DMS153 (cell line): Measurements from ENCODE around the gene WDR48.

Source experiments
- DNase-seq: peaks from one replicate; lab custom pipeline; 2025; lab: John Stamatoyannopoulos, UW

The WDR48 gene

DNA sequence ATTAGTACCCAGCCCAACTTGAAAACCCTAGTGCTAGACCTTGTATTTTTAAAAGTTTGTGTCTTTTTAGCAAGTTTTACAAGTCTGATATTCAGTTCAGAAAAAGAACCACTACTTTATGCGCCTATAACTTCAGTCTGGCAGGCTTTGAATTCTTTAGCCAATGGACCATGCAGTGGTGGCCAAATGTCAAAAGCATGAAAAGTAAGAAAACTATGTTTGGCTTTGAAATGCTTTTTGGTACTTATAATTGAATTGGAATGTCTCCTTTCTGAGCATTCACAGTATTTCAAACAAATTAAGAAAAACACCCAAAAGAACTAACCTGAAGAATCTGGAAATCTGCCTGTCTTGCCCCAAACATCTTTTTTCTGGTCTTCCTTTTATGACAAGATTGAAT is 12.8 kb downstream of the WDR48 start:
- DNase-seq: no peak

- DNase-seq: no peak
Observed at GRCh38 chr3:39065197-39065596, 13.4 kb downstream of the WDR48 start.

DNA sequence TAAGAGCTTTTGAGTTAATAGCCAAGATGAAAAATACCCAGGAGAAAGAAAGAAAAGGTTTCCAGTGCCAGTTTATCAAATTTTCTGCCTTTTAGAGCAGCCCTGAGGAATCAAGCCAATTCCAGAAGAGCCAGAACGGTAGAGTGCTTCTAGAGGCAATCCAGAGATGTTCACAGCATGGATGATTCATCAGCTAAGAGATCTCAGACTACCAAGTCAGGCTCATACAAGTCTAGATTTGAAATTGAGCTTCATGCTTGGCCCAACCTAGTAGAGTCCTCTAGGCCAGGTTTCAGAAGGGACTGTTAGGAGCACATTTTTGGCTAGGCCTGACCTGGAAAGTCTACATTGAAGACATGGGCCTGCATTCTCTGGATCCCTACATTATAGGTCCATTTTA is 15.5 kb downstream of the WDR48 start:
- no peak for DNase-seq

DNA sequence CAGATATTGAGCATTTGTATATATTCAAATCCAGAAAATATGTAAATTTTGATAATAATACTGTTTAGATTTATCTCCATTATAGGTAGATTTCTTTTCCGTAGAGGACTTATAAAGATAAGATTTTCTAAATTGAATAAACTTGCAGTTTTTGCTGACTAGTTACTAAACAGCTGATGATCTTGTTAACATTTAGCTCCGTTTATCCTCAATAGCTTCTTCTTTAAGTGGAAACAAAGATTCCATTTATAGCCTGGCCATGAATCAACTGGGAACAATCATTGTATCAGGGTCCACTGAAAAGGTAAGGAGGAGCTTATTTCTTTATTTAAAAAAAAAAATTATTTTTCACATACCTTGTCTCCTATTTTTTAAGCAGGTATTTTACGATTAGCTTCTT is 16.7 kb downstream of the WDR48 start:
- DNase-seq: no peak

- DNase-seq: no peak
Observed at GRCh38 chr3:39075910-39076309, 24.1 kb downstream of the WDR48 start.

- DNase-seq: no peak
Observed at GRCh38 chr3:39079530-39079929, 27.7 kb downstream of the WDR48 start.

- DNase-seq: no peak
Observed at GRCh38 chr3:39080026-39080425, 28.2 kb downstream of the WDR48 start.

- DNase-seq: no peak
Observed at GRCh38 chr3:39082666-39083313, 31.0 kb downstream of the WDR48 start.

- no peak for DNase-seq
Observed at GRCh38 chr3:39086144-39086543, 34.3 kb downstream of the WDR48 start.

DNA sequence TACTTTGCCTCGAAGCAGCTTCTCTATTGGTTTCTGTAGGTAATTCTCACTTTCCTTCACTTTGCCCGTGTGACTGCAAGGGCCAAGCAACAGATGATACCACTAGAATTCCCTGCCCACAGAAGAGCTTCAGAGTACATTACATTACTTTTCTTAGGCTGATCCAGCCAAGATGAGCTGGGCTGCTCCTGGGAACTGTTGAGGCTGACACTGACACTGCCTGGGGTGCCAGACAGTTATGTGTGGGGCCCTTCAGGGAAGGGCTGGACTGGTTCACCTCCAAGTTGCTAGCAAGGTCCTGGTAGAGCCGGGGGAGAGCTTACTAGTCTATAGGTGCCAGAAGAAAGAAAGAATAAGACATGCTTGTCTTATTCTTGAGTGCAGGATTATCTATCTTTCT is 36.6 kb downstream of the WDR48 start:
- no peak for DNase-seq

- DNase-seq: no peak
Observed at GRCh38 chr3:39088889-39089288, 37.1 kb downstream of the WDR48 start.

- DNase-seq: no peak
Observed at GRCh38 chr3:39090922-39091321, 39.1 kb downstream of the WDR48 start.

DNA sequence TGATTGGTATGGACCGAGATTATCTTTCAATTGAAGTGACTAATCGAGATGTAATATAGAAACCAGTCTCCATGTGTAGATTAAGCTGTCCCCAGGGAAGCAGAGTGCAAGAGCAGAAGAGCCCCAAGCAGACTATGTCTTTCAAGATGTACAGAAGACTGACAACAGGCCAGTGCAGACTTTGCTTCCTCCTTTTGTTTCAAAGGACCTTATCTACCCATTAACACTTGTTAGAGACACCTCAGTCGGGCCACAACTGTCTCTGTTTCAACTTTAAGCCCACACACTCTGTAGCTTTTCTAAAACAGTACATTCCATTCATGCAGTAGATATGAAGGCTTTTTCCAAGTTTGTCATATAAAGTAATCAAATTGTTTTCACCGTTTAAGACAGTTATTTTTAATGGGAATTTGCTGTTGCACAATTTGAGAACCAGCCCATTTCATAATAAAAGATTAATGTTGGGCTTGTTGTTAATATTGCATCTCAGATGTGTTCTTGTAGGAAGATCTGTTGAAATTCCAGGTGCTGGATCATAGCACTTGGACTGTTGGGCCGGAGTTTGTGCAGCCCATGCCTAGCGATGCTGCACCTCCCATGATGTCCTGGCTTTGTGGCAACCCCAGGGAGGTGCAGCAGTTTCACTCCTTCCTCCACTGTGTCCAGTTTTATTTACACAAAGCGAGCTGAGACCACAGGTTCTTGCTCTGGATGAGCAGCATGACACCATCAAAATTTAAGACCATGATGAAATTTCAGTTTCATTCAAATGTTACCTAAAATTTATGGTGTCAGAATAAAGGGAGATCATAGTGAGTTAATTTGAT is 43.2 kb downstream of the WDR48 start:
- no peak for DNase-seq

DNA sequence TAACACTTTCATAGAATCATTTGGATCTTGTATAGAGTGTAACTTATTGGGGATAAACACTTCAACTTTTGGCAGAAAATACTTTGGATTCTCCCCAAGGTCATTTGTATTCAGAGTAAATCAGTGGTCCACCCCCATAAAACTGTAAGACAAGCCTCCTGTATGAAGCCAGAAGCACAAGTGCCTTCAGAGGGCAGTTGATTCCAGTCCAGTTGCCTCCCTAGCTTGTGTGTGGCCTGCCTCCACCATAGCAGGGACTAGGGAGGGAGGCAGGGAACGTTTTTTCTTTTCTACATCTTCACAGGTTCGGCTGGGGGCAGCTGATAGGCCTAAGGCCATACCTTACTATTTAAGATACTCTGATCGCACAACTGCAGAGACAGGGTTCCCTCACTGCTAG is 44.0 kb downstream of the WDR48 start:
- no peak for DNase-seq

GRCh38 chr3:39096775-39097174 is 45.0 kb downstream of the WDR48 start:
- no peak for DNase-seq

DNA sequence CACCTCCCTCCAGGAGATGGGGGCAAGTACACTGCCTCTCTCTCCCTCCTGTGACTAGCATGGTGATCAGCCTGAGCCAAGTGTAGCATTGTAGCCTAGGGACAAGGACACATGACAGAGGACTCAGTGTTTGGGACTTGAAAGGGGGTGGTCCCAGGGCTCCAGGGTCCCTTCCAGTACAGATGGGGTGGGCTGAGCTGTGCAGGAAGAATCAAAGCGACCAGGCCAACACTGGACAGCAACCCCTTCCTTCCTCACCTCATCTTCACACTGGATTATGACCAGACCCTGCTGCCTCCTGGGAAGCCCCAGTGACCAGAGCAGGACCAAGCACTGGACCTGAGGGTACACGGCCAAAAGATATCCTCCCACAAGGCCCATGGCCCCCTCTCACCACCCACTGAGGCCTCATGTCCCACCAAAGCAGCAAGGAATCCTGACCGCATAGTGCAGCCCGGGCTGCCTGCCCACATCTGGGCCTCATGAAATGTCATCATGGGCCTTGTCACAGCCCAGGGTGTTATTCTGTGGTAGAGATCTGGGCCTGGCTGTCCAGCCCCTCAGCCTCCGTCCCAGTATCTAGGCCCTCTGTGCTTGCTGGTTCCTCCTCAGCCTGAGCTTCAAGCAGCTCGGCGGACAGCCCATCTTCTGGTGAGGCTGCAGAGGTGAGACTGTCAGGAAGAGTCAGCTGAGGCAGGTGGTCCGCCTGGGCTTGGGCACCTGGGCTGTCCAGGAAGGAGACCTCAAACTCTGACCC is 46.1 kb downstream of the WDR48 start:
- DNase-seq: no peak

- no peak for DNase-seq
Observed at GRCh38 chr3:39098473-39099000, 46.7 kb downstream of the WDR48 start.

DNA sequence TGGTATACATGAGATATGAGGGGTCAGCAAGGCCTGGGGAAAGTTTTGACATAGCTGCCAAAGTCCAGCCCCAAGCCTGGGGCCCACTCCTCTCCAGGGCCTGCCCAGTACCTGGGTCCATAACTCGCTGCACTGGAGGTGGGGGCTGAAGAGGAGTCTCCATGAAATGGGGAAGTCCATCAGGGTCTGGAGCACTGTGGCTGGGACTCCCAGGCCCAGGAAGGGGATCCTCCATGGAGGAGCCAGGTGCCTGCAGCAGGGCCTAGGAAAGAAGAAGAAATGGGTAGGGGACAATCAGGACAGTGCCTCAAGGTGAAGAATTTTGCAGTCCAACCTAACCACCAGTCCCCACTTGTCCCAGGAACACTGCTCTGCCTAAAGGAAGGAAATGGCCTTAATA is 47.4 kb downstream of the WDR48 start:
- DNase-seq: no peak

DNA sequence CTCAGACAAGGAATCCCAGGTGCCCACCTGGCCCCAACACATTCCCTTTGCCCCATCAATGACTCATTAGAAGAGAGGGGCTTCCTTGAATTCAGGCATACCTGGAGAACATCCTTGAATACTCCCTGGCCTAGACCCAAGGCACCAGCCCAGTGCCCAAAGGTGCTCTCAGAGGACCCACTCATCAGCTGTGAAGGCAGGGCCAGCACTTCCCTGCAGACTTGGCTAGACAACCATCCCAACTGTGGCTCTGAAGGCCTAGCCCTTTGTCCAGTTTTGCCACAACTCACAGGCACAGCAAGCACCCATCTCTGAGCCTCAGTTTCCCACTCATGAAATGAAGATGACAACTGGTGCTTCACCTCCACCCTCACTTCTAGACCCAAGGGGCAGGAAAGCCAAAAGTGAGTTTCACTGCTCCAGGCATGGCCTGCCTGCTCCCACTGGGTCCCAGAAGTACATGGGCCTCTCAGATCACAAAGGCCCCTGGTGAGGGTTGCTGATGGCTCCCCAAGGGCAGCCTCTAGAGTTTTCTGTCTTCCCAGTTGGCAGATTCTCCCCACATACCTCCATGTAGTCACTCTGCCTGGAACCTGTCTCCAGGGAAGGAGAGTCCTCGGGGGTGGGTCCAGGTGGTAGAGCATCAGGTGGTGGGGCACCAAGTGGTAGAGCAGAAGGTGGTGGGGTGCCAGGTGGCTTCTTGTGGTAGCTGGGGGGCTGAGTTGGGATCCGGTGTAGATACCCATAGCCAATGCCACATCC is 48.1 kb downstream of the WDR48 start:
- no peak for DNase-seq

DNA sequence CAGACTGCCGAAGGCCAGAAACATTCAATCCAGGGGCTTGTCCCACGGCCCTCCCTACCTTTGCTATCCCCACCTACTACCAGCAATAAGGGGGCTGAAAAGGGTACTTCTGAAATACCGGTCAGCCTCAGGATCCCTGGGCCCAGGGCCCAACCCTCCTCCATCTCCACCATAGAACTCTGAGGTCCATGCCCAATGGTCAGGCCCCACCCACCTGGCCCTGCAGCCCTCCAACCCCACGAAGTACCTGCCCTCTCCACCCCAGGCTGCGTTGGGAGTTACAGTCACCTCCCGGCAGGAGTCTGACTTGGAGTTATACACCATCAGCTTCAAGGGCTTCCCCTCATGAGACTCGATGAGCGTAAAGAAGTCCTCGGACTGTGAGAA is 48.7 kb downstream of the WDR48 start:
- no peak for DNase-seq

- no peak for DNase-seq
Observed at GRCh38 chr3:39101022-39101689, 49.3 kb downstream of the WDR48 start.
